ENCODE measurements around the gene TNNI3.

- TF ChIP-seq ZNF785 (CRISPR knock-in tag; IDR thresholded peaks at IDR 0.05) (no peak), EZH2 (IDR thresholded peaks at IDR 0.05; ENCODE audit: borderline replicate concordance, low read depth, low read length) (no peak), TARDBP (IDR thresholded peaks at IDR 0.05) (no peak), ELF1 (tag; IDR thresholded peaks at IDR 0.05) (no peak), CTCF (IDR thresholded peaks at IDR 0.05 in 2 of 3, conservative IDR thresholded peaks at IDR 0.05 in 1 of 3; ENCODE audit: insufficient read depth in 2 of 3, low read depth in 1 of 3, low read length in 3 of 3) (peak in 2 of 3 experiments; percentile 21 to 31; a peak in 3 of 6 replicates), POLR2AphosphoS2 (IDR thresholded peaks at IDR 0.05; ENCODE audit: low read length) (no peak), ZBTB8A (IDR thresholded peaks at IDR 0.05; ENCODE audit: partially characterized antibody) (no peak), AFF4 (CRISPR knock-in tag; IDR thresholded peaks at IDR 0.05) (no peak), KLF13 (tag; IDR thresholded peaks at IDR 0.05; ENCODE audit: borderline replicate concordance, low read depth) (no peak), POLR2AphosphoS5 (IDR thresholded peaks at IDR 0.05; ENCODE audit: control insufficient read depth, insufficient read depth, low read depth, low read length) (no peak)
Observed at GRCh38 chr19:55112777-55113569, 44.6 kb downstream of the TNNI3 start.
